ENCODE measurements around the gene IL1RN. TPM values are rescaled to one million over a fixed set of nuclear protein-coding genes. Genes with fewer than 3 reads are reported as not detected.

IL1RN gene
- total and polyA plus RNA-seq, 2 donors (not counting 3 experiments of a cell fraction or from before 2014, with no cell fraction given): not detected

- FAIRE-seq (no peak), DNase-seq (ENCODE audit: low read depth, low spot score) (no peak)
- H3K27me3 ChIP-seq (ENCODE audit: control insufficient read depth in 2 of 2, insufficient read depth in 2 of 2, low read length in 2 of 2): peaks cover 0 to 24% of the 10 kb centered on the region in 2 experiments
- intact Hi-C loops (cut with micrococcal nuclease): no loop called here
- H3K4me2 ChIP-seq (ENCODE audit: insufficient read depth, low read length): no peak overlapping the region
- no peak overlapping the region for H3K9ac ChIP-seq (replicated peaks; ENCODE audit: extremely low read depth, insufficient read depth, low read length)
- ChIA-PET CTCF (interaction anchor here (0.6 to 2.6 kb wide), 2 partner anchors 29 to 36 kb away, joined by 3 to 8 read pairs; no protein-coding TSS in a partner anchor), POLR2A (no interaction called here)
- H3K79me2 ChIP-seq (ENCODE audit: control insufficient read depth, insufficient read depth, low read length): no peaks in the 10 kb centered on the region
- no peak overlapping the region for H3K4me3 ChIP-seq (replicated peaks in 1 of 3; ENCODE audit: insufficient read depth in 1 of 3, low read depth in 1 of 3, low read length in 3 of 3)
- dilution Hi-C loops (cut with MboI; ENCODE audit: extremely low pct_ligation_motif_present, low sequenced_read_pairs): no loop called here
- no peak overlapping the region for H3K27ac ChIP-seq (ENCODE audit: insufficient read depth, low read depth, low read length)
- H2AFZ ChIP-seq (ENCODE audit: low read depth, low read length): no peak overlapping the region
- no peaks in the 10 kb centered on the region for H3K9me3 ChIP-seq (replicated peaks; ENCODE audit: control insufficient read depth, insufficient read depth, low read length)
- TF ChIP-seq, protein P1, sequence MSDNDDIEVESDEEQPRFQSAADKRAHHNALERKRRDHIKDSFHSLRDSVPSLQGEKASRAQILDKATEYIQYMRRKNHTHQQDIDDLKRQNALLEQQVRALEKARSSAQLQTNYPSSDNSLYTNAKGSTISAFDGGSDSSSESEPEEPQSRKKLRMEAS (IDR thresholded peaks at IDR 0.05; ENCODE audit: insufficient read depth, insufficient read length): no peak
- TF ChIP-seq EZH2 (IDR thresholded peaks at IDR 0.05; ENCODE audit: borderline replicate concordance, low read depth, low read length, severe bottlenecking): no peak
- TF ChIP-seq MYC (IDR thresholded peaks at IDR 0.05; ENCODE audit: low read depth, low read length): no peak
- TF ChIP-seq POLR2AphosphoS5 (IDR thresholded peaks at IDR 0.05; ENCODE audit: insufficient read depth, low read depth, low read length): no peak
- TF ChIP-seq GATA2 (IDR thresholded peaks at IDR 0.05; ENCODE audit: insufficient read depth, insufficient read length, low read depth, low read length): no peak
- TF ChIP-seq JUN (IDR thresholded peaks at IDR 0.05; ENCODE audit: borderline replicate concordance, insufficient read depth, insufficient read length, low read depth): no peak
- TF ChIP-seq, protein P2, sequence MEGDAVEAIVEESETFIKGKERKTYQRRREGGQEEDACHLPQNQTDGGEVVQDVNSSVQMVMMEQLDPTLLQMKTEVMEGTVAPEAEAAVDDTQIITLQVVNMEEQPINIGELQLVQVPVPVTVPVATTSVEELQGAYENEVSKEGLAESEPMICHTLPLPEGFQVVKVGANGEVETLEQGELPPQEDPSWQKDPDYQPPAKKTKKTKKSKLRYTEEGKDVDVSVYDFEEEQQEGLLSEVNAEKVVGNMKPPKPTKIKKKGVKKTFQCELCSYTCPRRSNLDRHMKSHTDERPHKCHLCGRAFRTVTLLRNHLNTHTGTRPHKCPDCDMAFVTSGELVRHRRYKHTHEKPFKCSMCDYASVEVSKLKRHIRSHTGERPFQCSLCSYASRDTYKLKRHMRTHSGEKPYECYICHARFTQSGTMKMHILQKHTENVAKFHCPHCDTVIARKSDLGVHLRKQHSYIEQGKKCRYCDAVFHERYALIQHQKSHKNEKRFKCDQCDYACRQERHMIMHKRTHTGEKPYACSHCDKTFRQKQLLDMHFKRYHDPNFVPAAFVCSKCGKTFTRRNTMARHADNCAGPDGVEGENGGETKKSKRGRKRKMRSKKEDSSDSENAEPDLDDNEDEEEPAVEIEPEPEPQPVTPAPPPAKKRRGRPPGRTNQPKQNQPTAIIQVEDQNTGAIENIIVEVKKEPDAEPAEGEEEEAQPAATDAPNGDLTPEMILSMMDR (IDR thresholded peaks at IDR 0.05; ENCODE audit: extremely low read depth in 1 of 2, insufficient read depth in 1 of 2, low read depth in 1 of 2, low read length in 2 of 2): no peak
- no peak for TF ChIP-seq POLR2A (IDR thresholded peaks at IDR 0.05; ENCODE audit: low read depth, low read length)
- no peak for TF ChIP-seq FOS (IDR thresholded peaks at IDR 0.05; ENCODE audit: borderline replicate concordance, insufficient read depth, low read length)
- H3K4me1 ChIP-seq (ENCODE audit: control insufficient read depth, extremely low read depth, insufficient read depth, low read length): peaks cover 4% of the 10 kb centered on the region
- no peaks in the 10 kb centered on the region for H3K36me3 ChIP-seq (ENCODE audit: control insufficient read depth in 2 of 2, extremely low read depth in 1 of 2, insufficient read depth in 2 of 2, low read length in 2 of 2)
- BruUV-seq (replicated peaks): no TSS peak
- H3K9me1 ChIP-seq (replicated peaks; ENCODE audit: control insufficient read depth, extremely low read depth, insufficient read depth, low read length): no peaks in the 10 kb centered on the region
- H4K20me1 ChIP-seq (replicated peaks; ENCODE audit: control insufficient read depth, extremely low read depth, insufficient read depth, low read length): no peaks in the 10 kb centered on the region
Observed at GRCh38 chr2:113167115-113167932, 39.9 kb downstream of the IL1RN start.
